ENCODE results near the gene DAPK3.

- TF ChIP-seq CTCF (IDR thresholded peaks at IDR 0.05) (no peak), POLR2A (IDR thresholded peaks at IDR 0.05) (no peak)
Measured at GRCh38 chr19:4018775-4019504, 48.0 kb upstream of the DAPK3 start.
